Embryonic facial prominence (tissue), 1 donor: ENCODE data around the gene ELOVL2.

Experiments used
- DNase-seq: peaks from one replicate; pipeline ENCODE4 v3.0.0-alpha.2; 2016; ENCODE audit errors: extremely low spot score

Gene ELOVL2

DNA sequence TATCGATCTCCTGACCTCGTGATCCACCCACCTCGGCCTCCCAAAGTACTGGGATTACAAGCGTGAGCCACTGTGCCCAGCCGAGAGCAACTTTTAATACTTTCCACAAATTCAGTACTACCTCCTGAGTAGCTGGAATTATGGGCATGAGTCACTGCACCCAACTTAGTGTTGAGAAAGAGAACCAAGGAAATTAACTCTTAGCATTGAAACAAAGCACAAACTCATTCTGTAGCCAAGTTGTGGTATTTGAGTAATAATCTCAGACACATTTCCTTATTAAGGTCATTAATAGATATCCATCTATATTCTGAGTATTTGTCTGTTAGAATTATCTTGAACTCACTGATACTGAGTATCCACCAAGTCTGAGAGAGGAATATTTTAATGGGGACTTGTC is 14.3 kb upstream of the ELOVL2 start:
- DNase-seq, result no peak

DNA sequence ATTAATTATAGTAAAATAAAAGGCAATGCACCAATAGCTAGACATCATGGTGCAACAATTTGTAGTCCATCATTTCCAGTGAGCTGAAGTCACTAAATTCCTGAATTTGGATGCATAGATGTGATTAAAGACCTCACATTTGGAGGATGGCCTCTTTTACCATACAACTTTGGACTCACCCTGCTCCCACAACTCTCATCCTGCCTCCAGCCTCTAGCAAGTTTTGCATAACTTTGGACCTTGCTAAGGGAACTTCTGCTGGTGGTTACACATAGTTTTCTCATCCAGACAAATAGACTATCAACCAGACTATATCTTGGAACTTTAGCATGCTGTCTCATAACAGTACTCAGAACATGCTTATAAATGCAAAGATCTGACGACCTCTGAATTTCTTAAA is 12.8 kb upstream of the ELOVL2 start:
- DNase-seq, result no peak

DNA sequence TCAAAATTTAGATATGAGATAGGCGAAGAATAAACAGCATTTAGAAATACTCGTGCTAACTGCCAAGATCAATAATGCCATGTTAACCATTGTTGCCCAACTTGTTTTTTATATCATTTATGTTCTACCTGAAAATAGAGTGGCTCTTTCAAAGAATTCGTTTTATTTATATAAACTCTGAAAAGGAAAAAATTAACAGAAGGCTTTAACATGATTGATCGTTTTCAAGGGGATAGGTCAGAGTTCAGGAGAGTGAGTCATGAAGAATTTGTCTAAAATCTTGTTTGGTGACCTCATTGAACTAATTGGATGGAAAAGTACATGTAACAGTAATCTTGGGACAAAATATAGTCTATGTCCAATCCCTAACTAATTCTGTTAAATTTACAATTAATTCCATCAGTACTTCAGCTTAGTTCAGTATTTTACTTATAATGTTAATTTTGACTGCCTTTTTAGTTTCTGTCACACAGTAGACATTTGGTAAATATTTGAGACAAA is 11.1 kb upstream of the ELOVL2 start:
- no peak for DNase-seq

DNA sequence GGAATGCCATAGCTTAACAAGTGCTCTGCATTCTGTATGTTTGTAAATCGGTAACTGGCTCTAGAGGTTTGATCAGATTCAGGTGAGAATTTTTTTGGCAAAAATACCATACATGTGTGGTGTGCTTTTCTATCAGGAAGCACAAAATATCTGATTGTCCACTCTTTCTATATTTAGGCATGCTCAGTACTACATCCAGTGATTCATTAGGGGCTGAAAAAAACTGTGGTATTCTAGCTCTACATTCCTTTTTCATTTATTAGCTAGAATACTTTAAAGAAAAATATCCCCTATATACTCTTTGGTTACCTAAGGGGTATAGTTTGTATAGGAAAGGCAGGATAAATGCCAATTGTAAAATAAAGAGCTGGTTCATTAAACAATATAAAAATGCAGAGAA is 10.6 kb upstream of the ELOVL2 start:
- DNase-seq, result no peak

DNA sequence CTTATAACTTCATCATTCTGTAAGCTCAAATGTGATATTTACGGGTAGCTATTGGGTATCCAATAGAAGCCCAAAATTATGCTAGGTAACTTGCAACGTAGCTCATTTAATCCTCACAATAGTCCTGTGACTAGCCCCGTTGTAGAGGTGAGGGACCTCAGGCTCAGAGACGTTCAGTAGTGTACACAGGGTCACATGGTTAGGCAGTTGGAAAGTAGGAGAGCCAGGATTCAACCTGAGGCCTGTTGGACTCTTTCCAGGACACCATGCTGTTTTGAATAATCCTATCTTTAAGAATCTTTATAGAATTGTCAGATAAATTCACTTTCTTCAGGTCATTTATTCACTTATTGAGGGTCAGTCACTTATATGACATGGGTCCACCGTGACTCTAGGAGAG is 9.2 kb upstream of the ELOVL2 start:
- no peak for DNase-seq

DNA sequence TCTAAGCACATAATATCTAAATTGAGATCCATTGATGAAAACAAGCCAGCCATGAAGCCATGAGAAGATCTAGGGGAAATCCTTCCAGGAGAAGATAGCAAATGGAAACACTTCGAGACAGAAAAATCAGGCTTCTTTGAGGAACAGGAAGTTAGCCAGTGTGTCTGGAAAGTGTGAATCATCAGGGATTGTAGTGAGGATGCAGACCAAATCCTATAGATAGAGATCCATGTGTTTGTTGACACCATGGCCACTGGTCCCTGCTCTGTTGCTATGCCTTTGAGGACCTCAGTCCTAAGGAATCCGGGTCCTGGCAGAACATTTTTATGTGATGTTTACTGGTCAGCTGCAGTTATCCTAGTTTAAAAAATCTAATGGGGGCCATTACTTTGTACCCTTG is 6.6 kb upstream of the ELOVL2 start:
- DNase-seq, result no peak

DNA sequence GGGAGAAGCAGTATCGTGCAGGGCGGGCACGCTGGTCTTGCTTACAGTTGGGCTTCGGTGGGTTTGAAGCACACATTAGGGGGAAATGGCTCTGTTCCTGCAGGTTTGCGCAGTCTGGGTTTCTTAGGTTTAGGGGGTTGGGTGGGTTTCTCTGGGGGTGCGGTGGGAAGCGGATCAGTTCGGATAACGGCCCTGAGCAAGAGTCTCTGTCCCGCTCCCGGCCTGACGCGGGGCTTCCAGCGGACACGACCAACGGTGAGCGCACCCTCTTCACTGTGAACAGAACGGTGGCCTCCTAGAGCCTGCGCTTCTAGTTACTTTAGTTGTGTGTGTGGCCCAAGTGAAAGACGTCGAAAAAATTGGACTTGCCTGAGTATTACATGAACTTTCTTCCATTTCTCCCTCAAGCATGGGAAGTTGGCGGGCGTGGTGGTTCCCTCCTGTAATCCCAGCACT is 635 bp upstream of the ELOVL2 start:
- no peak for DNase-seq

DNA sequence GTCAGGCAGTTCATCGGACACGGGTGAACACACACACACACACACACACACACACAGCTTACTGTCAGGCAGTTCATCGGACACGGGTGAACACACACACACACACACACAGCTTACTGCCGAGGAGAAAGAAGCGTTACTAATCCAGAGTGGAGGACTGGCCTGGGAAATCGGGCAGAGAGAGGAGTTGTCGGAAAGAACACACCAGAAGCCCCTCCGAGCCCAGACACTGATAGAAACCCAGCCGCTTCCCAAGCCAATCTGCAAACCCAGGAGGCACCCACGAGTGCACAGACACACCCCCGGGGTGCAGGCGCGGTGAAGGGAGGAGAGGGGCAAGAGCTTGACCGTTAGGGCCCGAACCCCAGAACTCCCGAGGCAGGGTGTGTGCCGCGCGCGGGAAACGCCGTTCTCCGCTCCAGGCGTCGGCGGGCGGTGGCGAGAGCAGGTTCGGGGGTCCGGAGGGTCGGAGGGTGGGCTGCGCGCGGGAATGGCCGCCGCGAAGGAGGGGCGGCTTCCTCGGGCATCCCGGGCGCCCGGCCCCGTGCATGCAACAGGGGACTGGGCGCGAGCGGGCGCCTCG is 636 bp downstream of the ELOVL2 start:
- no peak for DNase-seq

DNA sequence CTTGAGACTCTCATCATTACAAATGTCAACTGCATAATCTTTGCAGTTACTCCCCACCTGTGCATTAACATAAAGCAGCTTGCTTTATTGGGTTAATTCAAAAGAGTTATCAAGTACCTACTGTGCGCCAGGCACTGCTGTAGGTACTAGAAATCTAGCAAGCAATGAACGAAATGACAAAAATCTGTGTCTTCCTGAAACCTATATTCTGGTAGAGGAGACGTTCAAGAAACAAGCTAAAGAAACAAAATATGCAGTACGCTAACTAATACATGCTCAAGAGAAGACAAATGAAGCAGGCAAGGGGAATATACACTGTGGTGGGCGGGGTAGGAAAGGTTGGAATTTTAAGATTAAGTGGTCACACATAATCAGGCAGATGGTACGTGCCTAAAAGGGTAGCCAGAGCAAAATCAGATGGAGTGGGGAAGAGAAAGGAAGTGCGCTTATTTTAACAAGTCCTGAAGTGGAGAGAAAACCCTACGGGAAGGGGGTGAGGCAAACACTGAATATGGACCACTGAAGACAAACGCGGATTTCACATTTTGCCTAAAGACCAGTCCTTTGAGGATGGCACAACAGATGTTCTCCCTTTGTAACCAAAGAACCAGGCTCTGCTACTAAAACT is 1.2 kb downstream of the ELOVL2 start:
- no peak for DNase-seq

DNA sequence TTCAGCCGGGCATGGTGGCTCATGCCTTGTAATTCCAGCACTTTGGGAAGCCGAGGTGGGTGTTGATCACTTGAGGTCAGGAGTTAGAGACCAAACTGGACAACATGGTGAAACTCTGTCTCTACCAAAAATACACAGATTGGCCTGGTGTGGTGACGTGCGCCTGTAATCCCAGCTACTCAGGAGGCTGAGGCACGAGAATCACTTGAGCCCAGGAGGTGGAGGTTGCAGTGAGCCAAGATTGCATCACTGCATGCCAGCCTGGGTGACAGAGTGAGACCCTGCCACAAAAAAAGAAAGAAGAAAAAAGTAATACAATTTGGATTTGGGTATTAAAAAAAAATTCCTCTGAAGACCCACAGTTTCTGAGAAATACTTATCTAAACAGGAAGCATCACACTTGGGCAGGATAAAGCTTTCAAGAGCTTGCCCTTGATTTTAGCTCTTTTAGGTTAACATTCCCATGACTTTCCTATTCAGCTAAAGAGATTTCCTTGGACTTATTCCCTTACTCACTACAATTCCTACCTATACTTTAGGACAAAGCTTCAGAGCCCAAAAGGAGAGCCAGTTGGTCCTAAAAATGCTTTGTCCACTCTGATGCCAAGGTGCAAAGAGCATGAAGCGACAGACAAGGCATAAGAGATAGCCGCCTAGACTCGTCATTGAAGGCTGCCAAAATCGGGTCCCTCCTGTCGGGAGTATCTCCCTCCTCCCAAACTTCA is 1.9 kb downstream of the ELOVL2 start:
- DNase-seq, result no peak

DNA sequence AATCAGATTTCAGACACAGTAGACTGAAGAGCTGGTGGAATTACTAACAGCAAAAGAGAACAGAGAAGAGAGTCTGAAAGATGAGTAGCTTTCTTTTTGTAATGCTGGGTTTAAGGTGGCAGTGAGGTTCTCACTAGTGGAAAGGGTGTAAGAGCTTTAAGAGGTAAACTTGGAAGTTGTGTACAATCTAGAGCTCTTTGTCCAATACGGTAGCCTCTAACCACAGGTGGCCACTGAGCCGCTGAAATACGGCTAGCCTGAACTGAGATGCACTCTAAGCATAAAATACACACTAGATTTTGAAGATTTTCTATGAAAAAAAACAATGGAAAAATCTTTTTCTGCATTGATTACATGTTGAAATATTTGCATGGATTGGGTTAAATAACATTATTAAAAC is 4.0 kb downstream of the ELOVL2 start:
- DNase-seq, result no peak

DNA sequence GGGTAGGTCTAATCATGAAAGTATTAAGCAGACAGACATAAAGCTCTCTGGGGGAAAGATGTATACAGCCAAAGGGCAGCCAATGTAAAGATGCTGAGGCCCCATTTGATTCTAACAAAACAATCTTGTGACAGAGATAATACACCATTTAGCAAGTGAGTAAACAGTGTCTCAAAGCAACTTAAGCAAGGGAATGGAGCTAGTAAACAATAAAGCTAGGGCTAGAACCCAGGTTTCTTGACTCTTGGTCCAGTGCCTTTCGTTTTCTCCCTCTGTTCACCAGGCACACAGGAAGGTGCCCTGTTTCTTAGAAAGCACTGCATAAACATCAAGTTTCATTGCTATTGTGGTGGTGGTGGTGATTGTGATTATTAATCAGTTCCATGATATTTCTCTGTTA is 5.1 kb downstream of the ELOVL2 start:
- DNase-seq, result no peak

DNA sequence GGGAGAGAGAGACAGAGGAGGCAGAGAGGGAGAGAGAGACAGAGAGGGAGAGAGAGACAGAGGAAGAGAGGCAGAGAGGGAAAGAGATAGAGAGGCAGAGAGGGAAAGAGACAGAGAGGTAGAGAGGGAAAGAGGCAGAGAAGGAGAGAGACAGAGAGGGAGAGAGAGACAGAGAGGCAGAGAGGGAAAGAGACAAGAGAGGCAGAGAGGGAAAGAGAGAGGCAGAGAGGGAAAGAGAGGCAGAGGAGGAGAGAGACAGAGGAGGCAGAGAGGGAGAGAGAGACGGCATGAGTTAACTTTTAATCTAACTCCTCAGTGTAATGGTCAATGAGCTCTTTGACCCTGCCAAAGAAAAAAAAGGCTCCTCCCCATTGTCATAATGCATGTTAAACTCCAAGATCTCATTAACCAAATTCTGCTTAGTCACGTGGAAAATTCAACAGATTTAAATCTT is 7.1 kb downstream of the ELOVL2 start:
- DNase-seq, result no peak

DNA sequence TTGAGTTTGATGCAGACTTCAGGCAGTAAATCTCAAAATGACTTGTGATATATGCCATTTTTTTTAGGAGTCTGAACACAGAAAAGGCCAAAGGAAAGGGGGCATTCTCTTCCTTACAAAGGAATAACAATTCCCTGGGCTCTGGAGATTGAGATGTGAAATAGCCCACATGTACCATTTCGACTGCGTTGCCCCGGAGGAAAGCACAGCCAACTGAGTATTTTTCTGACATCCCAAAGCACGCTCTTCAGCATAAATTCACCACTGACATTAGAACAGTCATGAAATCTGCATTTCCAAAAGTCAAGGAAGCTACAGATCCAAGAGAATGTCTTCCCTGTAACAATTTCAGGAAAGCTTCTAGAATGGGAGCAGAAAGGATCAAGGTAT is 7.8 kb downstream of the ELOVL2 start:
- DNase-seq, result no peak

DNA sequence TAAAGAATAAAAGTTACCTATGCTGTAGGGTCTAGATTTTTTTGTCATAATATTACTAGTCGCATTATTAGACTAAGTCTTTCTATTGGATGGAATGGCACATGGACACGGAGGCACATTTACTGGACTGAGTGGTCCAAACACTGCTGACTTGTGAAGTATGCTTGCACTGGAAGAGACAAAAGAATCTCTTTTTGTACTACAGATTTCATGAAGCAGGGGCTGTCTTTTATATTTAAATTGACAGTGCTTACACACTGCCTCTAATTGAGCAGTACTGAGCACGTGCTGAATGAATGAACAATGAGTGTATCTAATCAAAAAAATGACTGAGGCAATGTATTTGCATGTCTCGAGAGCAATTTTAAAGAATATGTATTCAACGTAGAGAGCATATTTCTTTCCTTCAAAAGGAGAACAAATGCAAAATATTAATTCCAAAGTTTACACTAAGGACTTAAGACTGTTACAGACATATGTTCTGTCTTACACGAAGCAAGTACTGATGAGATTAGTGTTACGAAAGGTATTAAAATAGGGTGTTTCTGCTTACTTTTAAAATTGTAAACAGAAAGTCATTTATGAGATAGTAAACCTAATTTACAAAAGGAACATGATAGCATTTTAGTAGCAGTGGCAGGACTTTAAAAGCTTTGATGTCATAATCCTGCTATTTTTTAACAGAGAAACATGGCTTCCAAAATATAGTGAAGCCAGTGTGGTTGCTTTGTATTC is 8.3 kb downstream of the ELOVL2 start:
- DNase-seq, result no peak

DNA sequence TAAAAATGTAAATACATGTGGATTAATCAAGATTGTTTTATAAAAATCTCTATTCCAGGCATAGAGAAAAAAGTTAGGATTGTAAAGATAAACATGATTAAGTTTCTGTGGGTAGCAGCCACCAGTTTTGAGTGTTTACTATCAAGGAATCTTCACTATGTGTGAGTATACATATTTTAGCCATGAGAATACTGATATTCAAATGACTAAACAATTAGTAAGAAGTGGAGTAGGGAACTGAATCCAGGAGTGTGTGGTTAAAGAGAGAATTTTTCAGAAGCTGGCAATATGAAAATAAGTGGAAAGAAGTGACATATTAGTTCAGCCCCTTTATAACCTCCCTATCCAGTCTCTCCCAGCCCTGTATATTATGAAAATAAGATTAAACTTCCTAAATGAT is 10.3 kb downstream of the ELOVL2 start:
- DNase-seq, result no peak

DNA sequence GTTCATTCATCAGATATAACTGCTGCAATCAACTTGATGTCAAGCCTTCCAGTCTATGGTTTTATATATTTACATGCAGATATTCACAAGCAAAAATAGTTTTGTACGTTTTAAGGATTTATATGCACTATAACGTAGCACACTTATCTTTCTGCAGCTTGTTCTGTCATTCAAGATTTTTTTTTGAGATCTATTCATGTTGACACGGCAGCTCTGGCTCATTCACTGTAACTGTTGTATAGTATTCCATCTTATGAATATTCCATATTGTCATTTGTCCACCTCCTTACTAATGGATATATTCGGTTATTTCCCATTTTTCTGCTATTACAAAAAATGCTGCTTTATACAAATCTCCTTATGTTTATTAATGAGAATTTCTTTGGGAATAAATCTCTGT is 13.2 kb downstream of the ELOVL2 start:
- no peak for DNase-seq

DNA sequence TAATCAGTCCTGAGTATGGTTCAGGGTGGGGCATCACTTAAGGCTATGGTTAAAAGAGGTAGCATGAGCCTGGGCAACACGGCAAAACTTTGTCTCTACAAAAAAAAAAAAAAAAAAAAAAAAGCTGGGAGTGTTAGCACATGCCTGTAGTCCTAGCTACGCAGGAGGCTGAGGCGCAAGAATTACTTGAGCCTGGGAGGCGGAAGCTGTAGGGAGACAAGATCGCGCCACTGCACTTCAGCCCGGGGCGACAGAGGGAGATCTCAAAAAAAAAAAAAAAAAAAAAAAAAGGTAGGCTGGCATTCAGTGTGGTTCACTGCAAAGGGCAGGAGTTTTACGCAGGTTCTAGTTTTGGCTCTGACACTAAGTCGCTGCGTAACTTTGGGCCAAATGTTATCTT is 15.1 kb downstream of the ELOVL2 start:
- DNase-seq, result no peak

DNA sequence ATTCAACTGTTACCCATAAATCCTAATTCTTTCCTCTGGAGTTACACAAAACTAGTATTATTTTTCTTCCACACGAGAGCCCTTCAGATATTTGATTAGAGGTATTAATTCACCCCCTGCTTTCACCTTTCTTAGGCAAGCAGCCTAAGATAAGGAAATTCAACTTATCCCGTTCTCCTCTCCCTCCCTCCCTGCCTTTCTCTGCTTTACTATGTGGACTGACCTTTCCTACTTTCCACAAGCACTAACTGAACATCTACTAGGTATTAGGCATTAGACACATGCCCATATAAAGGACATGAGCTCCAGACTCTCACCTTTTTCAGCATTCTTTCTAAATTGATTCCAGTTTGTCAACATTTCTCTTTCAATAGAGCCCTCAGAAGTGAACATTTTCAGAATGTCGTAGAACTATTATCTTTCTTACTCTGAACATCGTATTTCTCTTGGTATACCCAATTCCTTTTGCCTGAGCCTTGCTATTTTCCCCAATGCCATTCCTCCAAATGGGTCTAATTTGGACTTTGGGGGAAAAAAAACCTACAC is 16.5 kb downstream of the ELOVL2 start:
- no peak for DNase-seq

DNA sequence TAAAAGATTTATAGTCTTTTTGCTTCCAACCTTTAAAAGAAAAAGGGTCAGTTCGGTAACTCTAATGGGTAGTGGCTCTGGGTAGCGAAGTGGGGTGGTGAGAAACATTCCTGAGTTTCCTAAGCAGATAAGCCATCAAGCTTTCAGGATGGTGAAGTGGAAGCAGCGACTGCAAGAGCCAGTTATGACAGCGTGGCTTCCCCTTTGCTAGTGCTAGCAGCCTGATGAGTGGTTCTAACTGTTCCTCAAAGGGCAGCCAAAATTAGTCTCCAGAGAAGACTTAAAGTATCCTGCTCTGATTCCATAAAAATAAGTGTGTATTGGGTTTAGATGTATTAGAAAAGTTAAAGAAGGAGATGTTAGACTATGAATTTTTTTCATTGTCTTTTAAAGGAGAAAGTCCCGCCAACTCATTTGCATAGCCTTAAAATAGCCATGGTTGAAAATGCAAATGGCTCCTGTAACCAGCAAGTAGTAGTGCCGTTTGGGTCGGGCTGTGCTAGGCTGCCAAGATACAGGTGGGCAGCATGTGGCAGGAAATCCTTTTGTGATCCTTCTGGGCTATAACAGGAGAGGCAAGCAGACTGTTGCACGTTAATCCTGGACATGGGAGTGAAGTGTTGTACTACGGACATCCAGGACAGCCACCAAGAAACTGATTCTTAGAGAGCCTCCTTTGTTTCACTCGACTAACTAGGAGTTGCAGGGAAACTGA is 18.0 kb downstream of the ELOVL2 start:
- no peak for DNase-seq

DNA sequence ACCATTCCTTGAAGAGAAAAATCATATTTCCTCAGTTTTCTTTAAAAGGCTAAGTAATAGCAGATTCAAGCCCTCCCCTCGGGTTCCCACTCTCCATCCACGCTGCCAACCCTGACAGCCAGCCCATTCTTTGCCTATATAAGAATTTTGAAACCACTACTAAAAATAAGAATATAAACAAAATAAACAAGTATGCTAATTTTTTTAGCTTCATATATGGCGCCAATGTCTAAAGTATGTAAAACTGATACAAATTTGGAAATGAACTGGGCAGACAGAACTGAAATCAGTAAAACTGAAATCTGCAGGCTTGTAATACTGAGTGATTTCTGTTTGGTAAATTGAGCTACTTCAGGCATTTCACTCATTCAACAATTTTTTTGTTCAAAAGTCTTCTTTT is 19.0 kb downstream of the ELOVL2 start:
- DNase-seq, result no peak

DNA sequence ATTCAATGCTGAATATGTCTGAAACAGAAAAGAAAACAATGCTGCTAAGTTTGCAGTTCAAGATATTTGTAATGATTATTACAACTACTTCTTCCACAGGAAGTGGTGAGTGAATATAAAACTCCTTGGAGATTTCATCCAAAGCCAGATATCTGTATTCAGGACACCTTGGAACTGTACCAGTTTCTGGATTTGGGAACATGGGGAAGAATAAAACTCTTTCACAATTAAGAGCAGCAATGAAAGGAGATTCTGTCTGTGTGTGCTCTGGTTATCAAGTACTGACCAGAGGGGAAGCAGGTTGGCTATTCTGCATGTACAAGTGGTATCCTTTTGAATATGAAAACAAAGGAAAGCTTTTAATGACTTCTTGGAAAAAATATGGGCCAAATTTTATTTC is 21.1 kb downstream of the ELOVL2 start:
- no peak for DNase-seq
